Measurements from ENCODE around the gene SF1.

SF1 gene

DNA sequence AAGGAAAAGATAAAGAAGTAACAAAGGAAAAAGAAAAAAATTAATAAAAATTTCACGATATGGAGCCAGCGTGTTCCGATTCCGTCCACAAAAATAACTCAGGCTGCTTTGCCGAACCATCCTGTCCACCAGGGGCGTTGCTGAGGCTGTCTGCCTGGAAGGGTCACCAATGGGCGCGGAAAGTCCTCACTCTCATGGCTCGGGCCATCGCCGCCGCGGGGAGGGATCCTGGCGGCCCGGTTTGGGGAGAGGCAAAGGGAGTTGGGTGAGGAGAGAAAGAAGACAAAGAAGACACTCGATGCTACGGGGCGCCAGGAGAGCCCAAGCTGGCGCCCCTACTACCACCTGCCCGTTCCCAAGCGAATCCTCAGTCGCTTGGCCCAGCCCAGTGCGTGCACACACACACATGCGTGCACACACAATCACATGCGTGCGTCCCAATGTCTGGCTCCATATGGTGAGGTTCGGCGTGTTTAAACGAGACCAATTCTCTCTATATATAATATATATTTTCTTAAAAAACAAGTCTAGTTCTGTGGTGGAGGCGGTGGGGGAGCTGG is 13.0 kb downstream of the SF1 start:
- no peak for TF ChIP-seq FOXK2 (IDR thresholded peaks at IDR 0.05)
- no peak for TF ChIP-seq LEF1 (IDR thresholded peaks at IDR 0.05; ENCODE audit: borderline replicate concordance)
- no peak for TF ChIP-seq ELF4 (IDR thresholded peaks at IDR 0.05)
- TF ChIP-seq SUZ12 (IDR thresholded peaks at IDR 0.05): no peak
- no peak for TF ChIP-seq L3MBTL2 (conservative IDR thresholded peaks at IDR 0.05)
- TF ChIP-seq NFRKB (IDR thresholded peaks at IDR 0.05): no peak
- TF ChIP-seq ZNF384 (IDR thresholded peaks at IDR 0.05): no peak
- no peak for TF ChIP-seq HDGF (IDR thresholded peaks at IDR 0.05; ENCODE audit: borderline replicate concordance)
- no peak for TF ChIP-seq FOXM1 (IDR thresholded peaks at IDR 0.05; ENCODE audit: borderline replicate concordance)
- TF ChIP-seq, protein P1, sequence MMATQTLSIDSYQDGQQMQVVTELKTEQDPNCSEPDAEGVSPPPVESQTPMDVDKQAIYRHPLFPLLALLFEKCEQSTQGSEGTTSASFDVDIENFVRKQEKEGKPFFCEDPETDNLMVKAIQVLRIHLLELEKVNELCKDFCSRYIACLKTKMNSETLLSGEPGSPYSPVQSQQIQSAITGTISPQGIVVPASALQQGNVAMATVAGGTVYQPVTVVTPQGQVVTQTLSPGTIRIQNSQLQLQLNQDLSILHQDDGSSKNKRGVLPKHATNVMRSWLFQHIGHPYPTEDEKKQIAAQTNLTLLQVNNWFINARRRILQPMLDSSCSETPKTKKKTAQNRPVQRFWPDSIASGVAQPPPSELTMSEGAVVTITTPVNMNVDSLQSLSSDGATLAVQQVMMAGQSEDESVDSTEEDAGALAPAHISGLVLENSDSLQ (IDR thresholded peaks at IDR 0.05): no peak
- no peak for TF ChIP-seq CTBP1 (IDR thresholded peaks at IDR 0.05; ENCODE audit: borderline replicate concordance)
- TF ChIP-seq BHLHE40 (IDR thresholded peaks at IDR 0.05; ENCODE audit: borderline replicate concordance): no peak
- no peak for TF ChIP-seq FOXA1 (IDR thresholded peaks at IDR 0.05)
- no peak for TF ChIP-seq ARNT (IDR thresholded peaks at IDR 0.05)
- TF ChIP-seq TARDBP (IDR thresholded peaks at IDR 0.05): no peak
- no peak for TF ChIP-seq SP1 (IDR thresholded peaks at IDR 0.05)
- no peak for DNase-seq (ENCODE audit: extremely low spot score)
- CTCF ChIA-PET: interaction anchor here (0.6 kb wide), 1 partner anchor 88 kb away, joined by 3 read pairs; no protein-coding TSS in a partner anchor
- POLR2A ChIA-PET: interaction anchor here (2.0 kb wide), 1 partner anchor 13 kb away, joined by 11 read pairs; the partner anchor contains the start of gene SF1

DNA sequence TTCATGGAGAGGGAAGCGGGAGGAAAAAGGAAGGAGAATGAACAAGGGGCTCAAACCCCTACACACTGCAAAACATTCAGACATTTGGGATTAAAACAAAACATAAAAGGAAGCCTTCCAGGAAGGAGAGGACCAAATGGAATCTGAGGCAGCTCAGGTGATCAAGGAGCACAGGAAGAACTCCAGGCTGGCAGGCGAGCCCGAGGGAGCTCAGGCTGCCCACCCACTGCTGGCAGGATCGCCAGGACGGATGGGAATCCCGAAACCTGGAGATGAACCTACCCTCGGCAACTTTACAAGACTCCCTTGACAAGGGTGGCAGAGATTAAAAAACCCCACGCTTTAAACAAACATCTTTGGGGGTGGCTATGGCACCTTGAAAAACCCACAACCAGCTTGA is 13.6 kb downstream of the SF1 start:
- ChIA-PET POLR2A (interaction anchor here (2.0 kb wide), 1 partner anchor 14 kb away, joined by 11 read pairs; the partner anchor contains the start of gene SF1), CTCF (no interaction called here)
- DNase-seq (ENCODE audit: extremely low spot score): no peak

GRCh38 chr11:64764040-64764611 is 14.2 kb downstream of the SF1 start:
- DNase-seq (ENCODE audit: extremely low spot score): no peak
- ChIA-PET CTCF (no interaction called here), POLR2A (interaction anchor here (0.8 to 2.0 kb wide), 4 partner anchors 9 to 20 kb away, joined by 3 to 11 read pairs (median 4); partner anchors contain the start of genes RASGRP2 and SF1)
- TF ChIP-seq ELF4 (IDR thresholded peaks at IDR 0.05): no peak
- no peak for TF ChIP-seq FOXK2 (IDR thresholded peaks at IDR 0.05)
- TF ChIP-seq CTBP1 (IDR thresholded peaks at IDR 0.05; ENCODE audit: borderline replicate concordance): no peak
- no peak for TF ChIP-seq ZNF384 (IDR thresholded peaks at IDR 0.05)
- no peak for TF ChIP-seq FOXM1 (IDR thresholded peaks at IDR 0.05; ENCODE audit: borderline replicate concordance)
- no peak for TF ChIP-seq SP1 (IDR thresholded peaks at IDR 0.05)
- TF ChIP-seq, protein P1 (IDR thresholded peaks at IDR 0.05): no peak
- TF ChIP-seq FOXA1 (IDR thresholded peaks at IDR 0.05): no peak
- no peak for TF ChIP-seq TARDBP (IDR thresholded peaks at IDR 0.05)
- TF ChIP-seq SUZ12 (IDR thresholded peaks at IDR 0.05): no peak
- TF ChIP-seq L3MBTL2 (conservative IDR thresholded peaks at IDR 0.05): no peak
- TF ChIP-seq HDGF (IDR thresholded peaks at IDR 0.05; ENCODE audit: borderline replicate concordance): no peak
- no peak for TF ChIP-seq LEF1 (IDR thresholded peaks at IDR 0.05; ENCODE audit: borderline replicate concordance)
- TF ChIP-seq NFRKB (IDR thresholded peaks at IDR 0.05): no peak
- TF ChIP-seq BHLHE40 (IDR thresholded peaks at IDR 0.05; ENCODE audit: borderline replicate concordance): no peak

More for the DNA sequence above, 13.6 kb downstream of the SF1 start:
- TF ChIP-seq FOXA1 (IDR thresholded peaks at IDR 0.05) (no peak), LEF1 (IDR thresholded peaks at IDR 0.05; ENCODE audit: borderline replicate concordance) (no peak), ELF4 (IDR thresholded peaks at IDR 0.05) (no peak), L3MBTL2 (conservative IDR thresholded peaks at IDR 0.05) (no peak), SUZ12 (IDR thresholded peaks at IDR 0.05) (no peak), FOXM1 (IDR thresholded peaks at IDR 0.05; ENCODE audit: borderline replicate concordance) (no peak)
- TF ChIP-seq, protein P1 (IDR thresholded peaks at IDR 0.05): no peak

DNA sequence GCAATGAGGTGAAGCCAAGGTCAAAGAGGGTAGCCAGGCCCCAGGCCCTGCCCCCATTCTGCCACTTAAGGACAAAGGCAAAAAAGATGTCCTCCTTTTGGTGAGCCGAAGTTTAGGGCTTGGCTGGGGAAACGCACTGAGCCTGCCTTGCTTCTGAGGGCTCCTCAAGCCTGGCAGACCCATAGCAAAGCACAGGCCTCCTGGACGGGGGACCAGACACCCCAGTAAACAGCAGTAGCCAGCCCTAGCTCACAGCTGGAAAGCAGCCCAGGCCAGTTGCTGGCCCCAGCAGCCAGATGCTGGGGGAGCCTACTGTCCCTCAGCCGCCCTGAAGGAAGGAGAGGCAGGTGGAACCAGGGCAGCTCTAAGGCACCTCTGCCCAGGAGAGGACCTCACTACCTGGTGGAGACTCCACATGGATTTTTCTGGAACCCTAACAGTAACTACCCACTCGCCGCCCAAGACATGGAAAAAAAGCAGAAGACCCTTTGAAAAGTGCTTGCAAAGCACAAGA is 14.8 kb downstream of the SF1 start:
- ChIA-PET CTCF (interaction anchor here (0.8 kb wide), 1 partner anchor 113 kb away, joined by 3 read pairs; no protein-coding TSS in a partner anchor), POLR2A (interaction anchor here (0.5 to 2.0 kb wide), 5 partner anchors 9 to 36 kb away, joined by 3 to 11 read pairs (median 3); partner anchors contain the start of genes RASGRP2 and SF1)
- TF ChIP-seq SP1 (IDR thresholded peaks at IDR 0.05) (no peak), ELF4 (IDR thresholded peaks at IDR 0.05) (no peak), SUZ12 (IDR thresholded peaks at IDR 0.05) (no peak), BHLHE40 (IDR thresholded peaks at IDR 0.05; ENCODE audit: borderline replicate concordance) (no peak), CTBP1 (IDR thresholded peaks at IDR 0.05; ENCODE audit: borderline replicate concordance) (no peak), FOXM1 (IDR thresholded peaks at IDR 0.05; ENCODE audit: borderline replicate concordance) (no peak), TARDBP (IDR thresholded peaks at IDR 0.05) (no peak), FOXK2 (IDR thresholded peaks at IDR 0.05) (no peak), HDGF (IDR thresholded peaks at IDR 0.05; ENCODE audit: borderline replicate concordance) (no peak), L3MBTL2 (conservative IDR thresholded peaks at IDR 0.05) (no peak)
- TF ChIP-seq, protein P1 (IDR thresholded peaks at IDR 0.05): no peak

More for the DNA sequence above, 14.8 kb downstream of the SF1 start:
- DNase-seq (ENCODE audit: extremely low spot score): no peak
